GM21786 (cell line): Measurements from ENCODE around the gene NID2.

ENCODE experiments used
- ATAC-seq: cut with Tn5 transposase; IDR thresholded peaks from one replicate; pipeline ENCODE4 v1.9.1; 2021; ENCODE audit not compliant: unreplicated experiment

NID2 gene

DNA sequence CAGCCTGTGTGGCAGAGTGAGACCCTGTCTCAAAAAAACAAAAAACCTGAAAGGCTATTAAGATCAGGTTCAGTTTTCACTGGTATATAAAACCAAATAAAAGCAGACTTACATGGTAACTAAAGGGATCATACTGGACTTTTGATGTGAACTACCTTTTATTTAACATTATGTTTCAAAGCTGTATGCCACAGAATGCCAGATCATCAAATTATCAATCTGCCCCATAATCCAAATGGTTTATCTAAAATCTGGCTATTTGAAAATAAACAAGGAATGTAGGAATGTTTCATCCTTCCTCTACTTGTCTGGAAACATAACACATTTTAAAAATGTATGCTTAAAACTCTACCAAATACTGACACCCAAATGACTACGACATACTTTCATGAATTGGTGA, 14.2 kb downstream of the NID2 start:
- no peak for ATAC-seq

GRCh38 chr14:52053044-52053443, 15.8 kb downstream of the NID2 start:
- ATAC-seq = no peak

GRCh38 chr14:52052288-52052943, 16.4 kb downstream of the NID2 start:
- ATAC-seq = no peak

- no peak for ATAC-seq
Observed at GRCh38 chr14:52051871-52052270, 17.0 kb downstream of the NID2 start.

DNA sequence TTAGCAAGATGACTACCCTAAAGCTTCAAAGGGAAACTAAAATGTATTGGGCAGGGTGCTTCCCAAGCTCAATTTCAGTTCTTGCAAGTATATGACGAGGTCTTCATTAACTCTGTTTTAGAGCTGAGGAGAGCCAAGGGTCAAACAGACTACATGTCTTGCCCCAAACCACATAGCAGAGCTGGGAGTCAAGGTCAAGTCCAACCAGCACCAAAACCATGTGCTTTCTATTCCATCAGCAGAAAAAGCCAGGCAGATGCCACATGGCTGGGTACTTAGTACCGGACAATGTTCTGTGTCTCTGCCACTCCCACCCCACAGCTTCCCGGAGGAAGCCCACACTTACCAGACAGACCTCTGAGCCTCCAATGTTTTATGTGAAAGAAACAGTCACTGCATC, 17.6 kb downstream of the NID2 start:
- no peak for ATAC-seq

- ATAC-seq = no peak
Observed at GRCh38 chr14:52049721-52050588, 18.9 kb downstream of the NID2 start.

- ATAC-seq = no peak
Observed at GRCh38 chr14:52049271-52049670, 19.6 kb downstream of the NID2 start.

- no peak for ATAC-seq
Observed at GRCh38 chr14:52048641-52049204, 20.1 kb downstream of the NID2 start.

DNA sequence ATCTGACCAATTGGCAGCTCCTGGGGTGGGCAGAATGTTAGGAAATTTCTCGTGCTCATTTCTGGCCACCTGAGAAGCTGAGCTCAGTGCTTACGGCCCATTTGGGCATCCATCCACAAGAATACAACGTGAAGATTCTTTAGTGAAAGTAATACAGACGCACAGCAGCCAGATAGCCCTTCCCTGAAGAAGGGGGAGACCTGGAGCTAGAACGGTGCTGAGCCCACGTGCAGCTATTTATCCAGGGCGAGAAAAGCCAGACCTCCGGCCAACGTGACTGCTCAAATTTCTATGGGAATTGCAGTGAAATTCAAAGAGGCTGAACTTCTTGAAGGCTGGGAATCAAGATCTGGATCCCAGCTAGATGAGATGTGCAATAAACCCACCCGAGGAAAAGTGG, 20.7 kb downstream of the NID2 start:
- ATAC-seq = no peak

DNA sequence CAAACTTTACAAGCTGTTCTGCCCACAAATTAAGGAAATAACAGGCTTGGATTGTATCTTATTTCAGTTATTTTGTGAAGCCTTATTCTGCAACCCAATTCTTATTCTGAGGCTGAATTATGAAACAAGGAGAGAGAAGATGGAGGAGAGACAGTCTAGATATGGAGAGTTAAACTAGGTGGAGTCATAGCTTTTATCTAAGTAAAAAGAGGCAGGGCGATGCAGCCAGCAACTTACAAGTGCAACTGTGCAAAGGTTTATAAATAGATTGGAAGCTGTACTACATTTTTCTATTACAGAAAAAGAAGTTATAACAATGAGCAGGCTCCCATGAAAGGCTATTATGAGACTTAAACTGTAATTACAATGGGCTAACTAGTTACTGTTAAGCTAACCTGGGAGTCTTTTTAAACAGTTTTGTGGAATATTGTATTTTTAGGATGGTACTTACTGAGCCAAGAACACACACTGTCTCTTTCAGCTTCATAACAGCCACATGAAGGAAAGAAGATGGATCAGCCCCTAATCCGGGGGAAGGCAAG, 22.4 kb downstream of the NID2 start:
- no peak for ATAC-seq

GRCh38 chr14:52044791-52045522, 23.9 kb downstream of the NID2 start:
- no peak for ATAC-seq

GRCh38 chr14:52043690-52044089, 25.2 kb downstream of the NID2 start:
- ATAC-seq = no peak

- ATAC-seq = no peak
Observed at GRCh38 chr14:52042371-52043289, 26.2 kb downstream of the NID2 start.

GRCh38 chr14:52040598-52040997, 28.3 kb downstream of the NID2 start:
- no peak for ATAC-seq

- ATAC-seq = no peak
Observed at GRCh38 chr14:52039124-52039815, 29.6 kb downstream of the NID2 start.

- ATAC-seq = no peak
Observed at GRCh38 chr14:52033101-52033642, 35.7 kb downstream of the NID2 start.

GRCh38 chr14:52032204-52032801, 36.6 kb downstream of the NID2 start:
- no peak for ATAC-seq

DNA sequence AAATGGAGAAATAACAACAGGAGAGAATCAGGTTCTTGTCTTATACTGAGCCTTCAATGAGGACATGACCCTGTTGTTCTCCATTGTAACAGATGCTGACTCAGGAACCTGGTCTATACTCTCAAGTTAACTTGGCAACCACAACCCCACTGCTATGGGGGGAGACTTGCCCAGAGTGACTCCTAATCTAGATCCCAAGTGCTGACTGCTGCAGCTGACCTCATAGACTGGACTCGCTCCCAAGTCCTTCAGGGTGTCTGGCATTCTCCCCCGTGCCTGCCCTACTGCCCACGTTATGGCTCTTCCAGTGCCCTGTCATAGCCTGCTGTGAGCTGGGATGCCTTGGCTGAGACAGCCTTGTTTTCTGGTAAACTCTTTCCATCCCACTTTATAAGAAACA, 37.1 kb downstream of the NID2 start:
- no peak for ATAC-seq

DNA sequence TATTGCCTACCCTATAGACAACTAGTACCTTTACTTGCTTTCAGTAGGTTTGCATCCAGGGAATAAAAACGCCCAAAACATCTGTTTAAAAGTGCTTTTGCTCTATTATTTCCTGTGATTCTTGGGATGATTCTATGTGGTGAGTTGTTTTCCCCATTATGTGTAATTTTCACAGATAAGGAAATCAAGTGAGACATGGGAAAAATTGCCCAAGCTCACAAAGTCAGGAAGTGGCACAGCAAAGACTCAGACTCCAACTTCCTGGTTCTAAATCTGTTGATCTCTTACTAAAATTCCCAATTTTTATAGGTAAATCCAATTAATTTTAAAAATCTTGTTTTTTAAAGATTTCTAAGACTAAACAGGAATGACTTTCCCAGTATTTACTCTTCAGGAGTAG, 39.0 kb downstream of the NID2 start:
- no peak for ATAC-seq
